Activated T-helper 9 cell treated with anti-CD3 and anti-CD28 coated beads, Interleukin-2, amount 50 U/mL, for 16 hours (primary cell): Measurements from ENCODE around the gene S100A11.
A peak's percentile ranks its signal among the peaks of the same experiment; 100 is the strongest.

Source experiments
- DNase-seq: peaks from one replicate; pipeline ENCODE4 v3.0.0-alpha.2; 2020; ENCODE audit warnings: low read depth

S100A11 gene

GRCh38 chr1:152039461-152039860, 2.7 kb upstream of the S100A11 start:
- DNase-seq, result no peak

GRCh38 chr1:152038871-152039270, 2.1 kb upstream of the S100A11 start:
- DNase-seq, result no peak

DNA sequence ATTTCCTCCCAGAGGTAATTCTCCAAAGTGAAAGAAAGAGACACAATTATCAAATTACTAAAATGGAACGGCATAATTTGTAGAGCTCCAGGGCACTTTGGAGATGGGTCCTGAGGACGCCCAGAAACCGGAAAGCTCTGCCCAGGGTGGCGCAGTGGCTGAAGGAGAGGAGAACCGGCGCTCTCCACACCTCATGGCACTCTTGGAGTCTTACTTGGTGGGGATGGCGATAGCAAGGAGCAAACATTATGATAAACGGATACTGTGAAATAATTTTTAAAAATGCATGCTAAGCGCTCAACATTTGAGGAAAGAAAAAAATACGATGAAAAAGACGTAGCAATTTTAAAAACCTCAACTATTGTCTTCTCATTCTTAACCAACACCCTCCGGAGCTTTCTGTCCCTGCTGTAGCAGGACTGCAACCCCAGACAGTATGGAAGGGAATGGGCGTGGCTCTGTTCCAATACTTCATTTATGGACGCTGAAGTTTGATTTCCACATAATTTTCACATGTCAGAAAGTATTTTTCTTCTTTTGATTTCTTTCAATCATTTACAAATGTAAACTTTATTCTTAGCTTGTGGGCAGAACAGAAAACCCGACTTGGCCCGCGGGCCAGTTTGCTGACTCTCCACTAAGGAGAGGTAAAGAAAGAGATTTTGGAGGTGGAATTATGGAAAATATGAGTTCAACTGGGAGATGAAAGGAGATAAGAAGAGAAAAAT, 1.1 kb downstream of the S100A11 start:
- no peak for DNase-seq

- peak; percentile 50 for DNase-seq
Measured at GRCh38 chr1:152034654-152035538, 1.9 kb downstream of the S100A11 start.

GRCh38 chr1:152034324-152034653, 2.5 kb downstream of the S100A11 start:
- DNase-seq, result no peak

GRCh38 chr1:152029929-152030211, 6.9 kb downstream of the S100A11 start:
- no peak for DNase-seq

GRCh38 chr1:152029144-152029928, 7.5 kb downstream of the S100A11 start:
- DNase-seq, result no peak

DNA sequence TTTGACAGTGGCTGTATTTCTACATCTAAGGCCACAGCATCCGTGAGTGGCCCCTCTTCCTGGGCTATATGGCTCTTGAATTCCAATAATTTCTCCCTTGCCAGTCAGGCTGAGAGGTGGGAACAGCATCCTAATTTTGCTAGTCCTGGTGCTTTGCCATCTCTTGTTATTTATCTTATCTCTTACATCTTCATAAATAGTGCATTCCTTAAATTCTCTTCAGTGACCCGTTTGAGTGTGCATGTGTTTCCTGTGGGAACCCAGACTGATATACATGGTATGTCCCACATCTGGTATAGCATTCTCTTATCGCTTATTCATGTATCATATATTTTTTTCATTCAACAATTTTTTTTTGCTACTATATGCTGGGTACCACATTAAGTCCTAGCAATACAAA, 9.9 kb downstream of the S100A11 start:
- no peak for DNase-seq

DNA sequence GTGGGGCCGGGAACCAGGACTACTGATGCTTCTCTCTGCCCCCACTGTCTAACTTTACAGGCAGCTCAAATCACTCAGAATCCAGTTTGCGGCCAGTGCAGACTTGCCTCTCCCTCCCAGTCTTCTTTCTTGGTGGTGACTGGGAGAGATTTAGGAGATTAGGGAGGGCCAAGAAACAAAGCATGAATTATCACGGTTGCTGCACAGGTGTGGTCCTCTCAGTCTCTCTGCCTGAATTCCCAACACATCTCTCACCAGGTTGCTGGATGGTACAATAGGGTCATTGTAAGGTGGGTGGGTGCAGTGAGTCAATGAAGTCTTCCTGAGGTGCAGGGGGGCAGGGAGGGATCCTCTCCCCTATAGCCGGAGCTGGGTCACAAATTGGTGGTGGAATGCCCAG, 12.6 kb downstream of the S100A11 start:
- no peak for DNase-seq

GRCh38 chr1:152023221-152023620, 13.6 kb downstream of the S100A11 start:
- DNase-seq, result no peak

DNA sequence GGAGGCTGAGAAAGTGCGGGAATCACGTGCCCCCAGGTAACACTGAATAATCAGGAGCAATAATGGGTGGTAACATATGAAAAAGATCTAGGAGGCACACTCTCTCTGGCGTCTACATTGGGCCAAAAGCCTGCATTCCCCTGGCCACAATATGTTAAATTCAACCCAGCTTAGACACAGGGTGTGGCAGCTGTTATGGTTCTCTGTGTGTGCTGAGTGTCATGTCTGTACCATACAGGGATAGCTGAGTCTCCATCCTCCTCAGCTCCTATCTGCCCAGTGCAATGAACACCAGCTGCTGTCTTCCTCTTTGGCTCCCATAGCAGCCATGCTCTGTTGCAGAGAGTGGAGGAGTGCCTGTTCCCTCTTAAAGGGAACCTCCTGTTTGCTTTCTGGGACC, 14.3 kb downstream of the S100A11 start:
- no peak for DNase-seq

DNA sequence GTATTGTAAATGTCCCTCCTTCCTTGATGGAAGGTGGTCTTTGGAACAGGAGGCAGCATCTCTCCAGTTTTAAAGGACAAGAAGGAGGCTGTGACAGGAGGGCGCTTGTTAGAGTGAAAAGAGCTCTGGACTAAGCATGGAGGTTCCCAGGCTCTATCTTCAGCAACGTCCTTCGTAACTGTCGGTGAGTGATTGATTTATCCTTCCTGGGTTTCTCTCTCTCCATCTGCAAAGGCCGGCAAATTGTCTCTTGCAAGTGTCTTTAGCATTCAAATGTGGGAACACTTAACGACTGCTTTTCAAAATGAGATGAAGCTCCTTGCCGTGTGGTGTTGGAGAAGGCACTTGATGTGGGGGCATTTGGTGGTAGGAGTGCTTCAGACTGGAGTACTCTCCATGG, 15.2 kb downstream of the S100A11 start:
- DNase-seq, result no peak

DNA sequence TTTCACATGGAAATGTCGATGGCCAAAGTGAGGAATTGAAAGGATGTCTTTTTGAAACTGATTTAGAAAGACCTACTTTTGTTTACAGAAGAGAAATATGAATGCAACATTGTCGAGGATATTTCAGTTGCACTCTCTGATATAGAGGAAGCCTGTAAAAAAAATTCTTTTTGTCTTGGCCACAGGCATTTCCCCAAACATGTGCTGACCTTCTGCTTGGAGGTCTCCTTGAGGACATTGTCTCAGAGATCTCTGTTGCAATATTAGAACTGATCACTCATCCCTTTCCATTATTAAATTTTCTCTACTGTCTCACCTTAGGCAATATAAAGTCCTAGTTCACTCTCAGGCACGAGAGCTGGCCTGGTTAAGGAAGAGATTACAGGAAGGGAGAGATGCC, 16.0 kb downstream of the S100A11 start:
- DNase-seq, result no peak

DNA sequence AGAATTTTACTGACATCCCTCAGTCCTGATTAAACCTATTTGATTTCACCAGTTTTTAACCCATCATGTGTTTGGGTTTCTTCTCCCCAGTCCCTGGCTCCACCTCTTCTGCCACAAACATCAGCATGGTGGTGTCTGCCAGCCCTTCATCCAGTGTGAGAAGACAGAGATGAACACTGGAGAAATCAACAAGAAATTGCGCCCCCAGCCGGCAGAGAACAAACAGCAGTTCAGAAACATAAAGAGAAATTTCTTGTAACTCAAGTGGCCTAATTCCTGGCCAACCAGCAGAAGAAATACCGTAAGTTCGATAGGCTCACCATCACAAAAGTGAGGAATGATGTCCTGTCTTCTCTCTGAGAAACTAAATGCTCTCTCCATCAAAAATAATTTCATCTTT, 18.3 kb downstream of the S100A11 start:
- no peak for DNase-seq

DNA sequence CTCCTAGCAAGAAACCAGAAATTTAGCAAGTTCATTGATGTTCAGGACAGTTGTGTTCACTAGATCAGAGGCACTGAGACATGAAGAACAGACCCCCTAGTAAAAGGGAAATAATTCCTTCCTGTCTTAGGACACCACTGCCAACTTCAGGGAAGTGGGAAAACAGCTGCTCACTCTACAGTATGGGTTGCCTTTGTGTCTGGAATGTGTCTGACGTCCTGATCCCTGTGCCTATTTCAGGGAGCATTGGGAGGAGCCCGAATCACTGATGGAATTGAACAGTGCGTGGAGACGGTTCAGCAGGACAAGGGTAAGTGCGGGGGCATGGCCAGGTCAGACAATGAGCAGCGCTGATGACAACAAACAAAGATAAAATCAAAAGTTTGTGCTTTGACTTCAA, 21.0 kb downstream of the S100A11 start:
- no peak for DNase-seq

GRCh38 chr1:152014943-152015342, 21.9 kb downstream of the S100A11 start:
- no peak for DNase-seq

GRCh38 chr1:152013664-152014237, 23.1 kb downstream of the S100A11 start:
- no peak for DNase-seq

DNA sequence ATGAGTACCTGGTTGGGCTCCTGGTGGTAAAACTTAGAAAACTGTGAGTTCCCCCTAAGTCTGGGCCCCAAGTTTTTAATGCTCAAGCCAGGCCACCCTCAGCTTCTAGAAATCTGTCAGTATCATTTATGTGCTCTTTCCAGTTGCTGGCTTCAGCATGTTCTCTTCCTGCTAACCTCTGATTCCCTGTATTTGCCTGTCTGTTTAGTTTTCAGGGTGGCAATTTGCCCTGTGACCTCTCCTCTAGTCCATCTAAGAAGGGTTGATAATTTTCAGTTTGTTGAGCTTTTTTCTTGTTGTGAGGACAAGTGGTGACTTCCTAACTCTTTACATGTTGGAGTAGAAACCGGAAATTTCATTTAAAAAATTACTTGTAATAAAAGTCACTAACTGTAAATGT, 27.1 kb downstream of the S100A11 start:
- DNase-seq, result no peak

DNA sequence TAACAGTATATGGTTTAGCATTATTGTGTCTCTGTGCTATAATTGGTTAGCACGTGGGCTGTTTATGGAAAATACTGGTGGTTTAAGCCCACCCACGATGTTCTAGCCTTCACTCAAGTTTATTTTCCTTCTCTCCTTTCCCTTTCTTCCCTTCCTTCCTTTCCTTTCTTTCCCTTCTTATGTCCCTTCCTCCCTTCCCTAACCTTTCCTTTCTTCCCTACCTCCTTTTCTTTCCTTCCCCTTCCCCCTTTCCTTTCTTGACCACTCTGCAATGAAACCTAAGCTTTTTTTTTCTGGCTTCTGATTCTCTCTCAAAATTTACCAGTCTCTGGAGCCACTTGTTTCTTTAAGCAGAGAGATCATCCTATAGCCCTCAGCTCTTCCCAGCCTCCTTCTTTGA, 29.8 kb downstream of the S100A11 start:
- DNase-seq, result no peak

- DNase-seq, result no peak
Measured at GRCh38 chr1:152005360-152005912, 31.4 kb downstream of the S100A11 start.

DNA sequence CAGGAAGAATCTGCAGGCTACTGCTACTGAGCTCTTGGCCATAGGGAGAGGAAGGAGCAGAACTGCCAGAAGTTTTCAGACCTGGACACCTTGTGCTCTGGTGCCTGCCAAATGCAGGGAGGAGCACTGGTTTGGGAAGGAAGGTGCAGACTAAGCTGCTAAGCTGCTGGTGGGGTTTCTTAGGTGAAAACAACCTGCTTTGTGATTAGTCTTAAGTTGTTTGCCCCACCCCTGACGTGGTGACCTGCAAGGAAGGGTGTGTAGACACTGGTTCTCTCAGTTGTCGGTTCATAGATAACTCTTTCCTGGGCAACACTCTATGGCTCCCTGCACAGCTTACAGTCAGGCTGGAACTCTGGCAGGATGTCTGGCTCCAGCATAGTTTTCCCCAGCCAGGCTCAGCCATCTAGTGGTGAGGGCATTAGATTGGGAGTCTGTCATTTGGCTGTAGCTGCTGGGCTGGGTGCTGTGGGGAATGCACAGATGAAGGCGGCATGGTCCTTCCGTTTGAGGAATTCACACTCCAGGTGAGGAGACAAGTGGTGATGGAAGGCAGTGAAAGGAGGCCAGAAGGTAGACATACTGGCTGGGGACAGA, 32.9 kb downstream of the S100A11 start:
- DNase-seq, result no peak

GRCh38 chr1:152002960-152003359, 33.8 kb downstream of the S100A11 start:
- DNase-seq, result no peak
